ENCODE measurements around the gene METTL9.

GRCh38 chr16:21628121-21628726 lies 28.8 kb downstream of the METTL9 start:
- TF ChIP-seq CTCF (tag by site-specific recombination; IDR thresholded peaks at IDR 0.05) (no peak), ZNF580 (tag by site-specific recombination; IDR thresholded peaks at IDR 0.05) (no peak), ZNF223 (tag by site-specific recombination; IDR thresholded peaks at IDR 0.05) (no peak), ZNF132 (tag by site-specific recombination; IDR thresholded peaks at IDR 0.05; ENCODE audit: borderline replicate concordance) (no peak), EGR2 (tag by site-specific recombination; IDR thresholded peaks at IDR 0.05; ENCODE audit: low read depth) (no peak), KLF16 (tag by site-specific recombination; IDR thresholded peaks at IDR 0.05) (no peak), ZNF274 (IDR thresholded peaks at IDR 0.05; ENCODE audit: low read length) (no peak), ZNF274 (tag by site-specific recombination; IDR thresholded peaks at IDR 0.05; ENCODE audit: borderline replicate concordance) (no peak), REST (tag by site-specific recombination; IDR thresholded peaks at IDR 0.05) (no peak)
